Adrenal gland (tissue), 5 donors: ENCODE results near the gene IL20.

Experiments used
- POLR2A ChIP-seq, 2 donors: fragments of 450-650 bp; IDR thresholded peaks; one replicate each; pipeline ENCODE4 v1.6.1; 2017; ENCODE audit warnings: antibody characterized with exemption in 2 of 2, mild to moderate bottlenecking in 2 of 2, moderate library complexity in 1 of 2
- TF ChIP-seq, protein P1 (sequence below), 6 experiments: fragments of 450-650 bp in 4 of 6; fragments of 200-600 bp in 2 of 6; sonication (generic) in 1 of 6; IDR thresholded peaks; 1 replicate in 5 of 6; 2 replicates in 1 of 6; pipeline versions ENCODE4 v1.5.1 to v1.8.0; 2016 to 2021; ENCODE audit warnings: antibody characterized with exemption in 6 of 6, mild to moderate bottlenecking in 2 of 6, moderate library complexity in 1 of 6
- donor health status: DM: no; HTN: no; CAD: no.

DNA sequence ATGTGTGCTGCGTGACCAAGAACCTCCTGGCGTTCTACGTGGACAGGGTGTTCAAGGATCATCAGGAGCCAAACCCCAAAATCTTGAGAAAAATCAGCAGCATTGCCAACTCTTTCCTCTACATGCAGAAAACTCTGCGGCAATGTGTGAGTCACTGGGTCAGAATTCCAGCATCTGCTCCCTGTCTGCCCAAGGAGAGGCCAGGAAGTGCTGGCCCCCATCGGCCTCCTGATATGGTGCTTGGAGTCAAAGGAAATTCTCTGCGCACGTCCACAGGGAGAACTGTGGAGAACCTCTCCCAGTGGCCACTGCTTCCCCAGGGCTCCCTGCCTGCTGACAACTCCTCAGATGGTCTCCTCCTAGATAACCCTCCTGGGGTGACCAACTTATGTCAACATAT lies 25.6 kb upstream of the IL20 start:
- no peak for TF ChIP-seq POLR2A (IDR thresholded peaks at IDR 0.05)
- TF ChIP-seq, protein P1, sequence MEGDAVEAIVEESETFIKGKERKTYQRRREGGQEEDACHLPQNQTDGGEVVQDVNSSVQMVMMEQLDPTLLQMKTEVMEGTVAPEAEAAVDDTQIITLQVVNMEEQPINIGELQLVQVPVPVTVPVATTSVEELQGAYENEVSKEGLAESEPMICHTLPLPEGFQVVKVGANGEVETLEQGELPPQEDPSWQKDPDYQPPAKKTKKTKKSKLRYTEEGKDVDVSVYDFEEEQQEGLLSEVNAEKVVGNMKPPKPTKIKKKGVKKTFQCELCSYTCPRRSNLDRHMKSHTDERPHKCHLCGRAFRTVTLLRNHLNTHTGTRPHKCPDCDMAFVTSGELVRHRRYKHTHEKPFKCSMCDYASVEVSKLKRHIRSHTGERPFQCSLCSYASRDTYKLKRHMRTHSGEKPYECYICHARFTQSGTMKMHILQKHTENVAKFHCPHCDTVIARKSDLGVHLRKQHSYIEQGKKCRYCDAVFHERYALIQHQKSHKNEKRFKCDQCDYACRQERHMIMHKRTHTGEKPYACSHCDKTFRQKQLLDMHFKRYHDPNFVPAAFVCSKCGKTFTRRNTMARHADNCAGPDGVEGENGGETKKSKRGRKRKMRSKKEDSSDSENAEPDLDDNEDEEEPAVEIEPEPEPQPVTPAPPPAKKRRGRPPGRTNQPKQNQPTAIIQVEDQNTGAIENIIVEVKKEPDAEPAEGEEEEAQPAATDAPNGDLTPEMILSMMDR (IDR thresholded peaks at IDR 0.05) = no peak
